ENCODE data around the gene EPN2. TPM values are rescaled to one million over a fixed set of nuclear protein-coding genes. Genes with fewer than 3 reads are reported as not detected.

Gene EPN2
- total RNA-seq, 1 donor from 2014 or later: 42.1 TPM

DNA sequence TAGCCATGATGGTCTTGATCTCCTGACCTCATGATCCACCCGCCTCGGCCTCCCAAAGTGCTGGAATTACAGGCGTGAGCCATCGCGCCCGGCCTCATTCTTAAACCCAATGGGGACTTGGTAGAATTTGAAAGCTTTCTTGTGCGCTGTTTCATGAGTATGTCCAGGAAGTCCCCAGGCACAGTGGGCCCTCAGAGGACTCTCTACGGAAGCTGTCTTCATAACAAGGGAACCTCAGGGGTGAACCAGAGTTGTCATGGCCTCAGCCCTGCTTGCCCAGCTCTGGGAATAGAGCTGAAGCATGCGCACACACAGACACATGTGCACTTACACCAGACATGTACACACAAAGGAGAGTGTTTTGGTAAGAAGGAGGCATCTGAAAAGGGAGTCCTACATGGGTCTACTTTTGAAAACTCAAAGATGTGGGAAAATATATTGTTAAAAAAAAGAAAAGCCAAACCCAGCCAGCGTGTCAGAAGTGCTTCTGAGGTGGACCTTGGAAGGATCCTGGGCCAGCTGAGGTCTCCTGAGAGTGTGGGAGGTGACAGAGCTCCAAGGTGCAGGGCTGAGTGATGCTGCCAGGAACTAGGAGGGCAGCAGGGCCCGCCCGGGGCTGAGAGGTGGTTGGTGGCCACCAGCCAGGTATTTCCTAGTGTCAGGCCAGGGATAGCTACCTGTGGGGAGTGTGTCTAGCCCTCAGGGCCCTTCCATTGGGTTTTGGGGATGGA lies 54.6 kb downstream of the EPN2 start:
- no peak for DNase-seq (ENCODE audit: low spot score)

DNA sequence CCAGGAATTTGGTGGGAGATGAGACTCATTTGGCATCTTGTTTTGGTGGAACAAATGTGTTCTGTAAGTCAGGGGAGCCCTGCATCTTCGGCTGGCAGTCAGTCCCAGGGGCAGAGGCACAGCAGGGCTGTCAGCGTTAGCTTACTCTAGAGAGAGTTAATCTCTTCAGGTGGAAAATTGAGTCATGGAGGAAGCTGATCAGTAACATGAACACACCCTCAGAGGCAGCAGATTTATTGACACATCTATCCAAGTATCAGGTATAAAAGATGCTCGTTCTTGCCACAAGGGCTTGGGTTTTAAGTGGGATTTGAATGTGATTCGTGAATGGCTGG lies 55.2 kb downstream of the EPN2 start:
- DNase-seq (ENCODE audit: low spot score): no peak

DNA sequence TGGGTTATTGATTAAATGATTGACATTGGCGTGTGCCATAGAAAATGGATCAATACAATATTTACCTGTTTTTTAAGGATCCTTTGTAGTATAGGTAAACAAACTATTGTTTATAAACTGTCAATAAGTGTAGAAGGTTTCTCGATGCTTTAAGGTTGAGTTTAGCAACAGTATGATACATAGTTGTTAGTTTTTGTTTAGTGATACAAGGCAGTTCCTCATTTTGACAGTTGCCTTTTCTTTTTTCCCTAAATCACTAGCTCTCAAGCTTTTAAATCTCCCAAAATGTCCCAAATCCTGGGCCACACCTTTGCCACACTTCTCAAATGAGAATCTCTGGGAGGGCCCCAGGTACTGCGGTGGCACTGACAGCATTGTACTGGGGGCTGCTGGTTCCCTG lies 57.3 kb downstream of the EPN2 start:
- no peak for DNase-seq (ENCODE audit: low spot score)

GRCh38 chr17:19295473-19296135 lies 58.4 kb downstream of the EPN2 start:
- DNase-seq (ENCODE audit: low spot score): no peak

DNA sequence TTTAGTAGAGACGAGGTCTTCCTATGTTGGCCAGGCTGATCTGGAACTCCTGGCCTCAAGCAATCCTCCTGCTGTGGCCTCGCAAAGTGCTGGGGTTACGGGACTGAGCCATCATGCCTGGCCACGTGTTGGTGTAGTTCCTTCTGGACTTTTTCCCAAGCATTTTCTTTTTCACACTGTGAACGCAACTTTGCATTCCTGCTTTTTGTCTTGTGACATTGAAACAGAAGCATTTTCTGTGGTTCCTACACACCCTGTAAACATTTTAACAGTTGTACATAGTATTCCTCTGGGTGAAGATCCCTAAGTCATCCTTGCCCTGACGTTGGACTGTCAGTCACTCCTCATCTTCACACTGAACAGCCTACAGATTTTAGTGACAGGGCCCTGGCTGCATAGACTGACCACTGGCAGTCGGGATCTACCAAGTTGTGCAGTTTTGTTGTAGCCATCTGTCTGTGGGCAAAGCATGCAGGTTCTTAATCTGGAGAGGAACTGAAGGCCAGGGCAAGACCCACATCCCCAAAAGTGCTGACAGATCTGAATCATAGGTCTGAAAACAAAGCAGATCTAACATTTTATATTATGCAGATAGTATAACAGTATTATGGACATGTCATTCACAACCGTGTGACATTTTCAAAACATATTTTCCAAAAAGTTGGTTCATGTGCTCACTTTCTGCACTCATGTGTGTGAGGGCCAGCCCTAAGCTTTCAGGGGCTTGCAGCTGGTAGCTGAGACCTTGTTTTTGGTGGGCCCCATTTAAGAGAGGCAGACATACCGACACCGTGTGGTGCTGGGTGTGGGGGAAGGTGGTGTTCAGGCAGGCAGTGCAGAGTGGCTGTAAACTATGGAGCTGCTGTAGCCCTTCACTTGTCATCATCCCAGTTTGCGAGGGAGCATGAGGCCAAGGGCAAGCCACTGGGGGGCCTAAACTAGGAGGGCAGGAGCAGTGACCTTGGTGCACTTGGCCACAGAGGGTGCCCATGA lies 59.9 kb downstream of the EPN2 start:
- DNase-seq (ENCODE audit: low spot score): no peak

- DNase-seq (ENCODE audit: low spot score): no peak
Measured at GRCh38 chr17:19298569-19299213, 61.5 kb downstream of the EPN2 start.

DNA sequence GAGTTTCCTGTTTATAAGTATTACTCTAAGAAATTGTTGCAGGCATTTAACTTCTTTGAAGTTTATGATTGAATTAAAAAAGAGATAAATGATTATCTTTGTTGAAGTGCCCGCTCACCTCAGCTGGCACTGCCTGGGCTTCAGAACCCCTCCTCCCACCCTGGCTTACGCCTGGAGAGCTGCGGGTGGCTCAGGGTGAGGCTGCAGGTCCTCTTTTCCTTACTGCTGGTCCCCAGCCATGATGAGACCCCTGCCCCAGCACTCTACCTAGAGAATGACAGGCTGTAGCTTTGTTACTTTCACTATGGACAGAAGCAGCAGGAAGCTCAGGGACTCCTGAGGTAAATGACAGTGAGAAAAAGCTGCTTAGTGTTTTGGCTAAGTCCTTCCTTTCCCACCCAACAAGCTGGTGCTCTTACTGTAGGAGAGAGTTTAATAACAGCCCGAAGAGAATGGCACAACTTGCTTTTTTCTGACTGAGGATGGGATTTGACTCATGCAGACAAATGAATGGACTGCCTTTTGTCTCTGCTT lies 62.1 kb downstream of the EPN2 start:
- DNase-seq (ENCODE audit: low spot score): no peak

DNA sequence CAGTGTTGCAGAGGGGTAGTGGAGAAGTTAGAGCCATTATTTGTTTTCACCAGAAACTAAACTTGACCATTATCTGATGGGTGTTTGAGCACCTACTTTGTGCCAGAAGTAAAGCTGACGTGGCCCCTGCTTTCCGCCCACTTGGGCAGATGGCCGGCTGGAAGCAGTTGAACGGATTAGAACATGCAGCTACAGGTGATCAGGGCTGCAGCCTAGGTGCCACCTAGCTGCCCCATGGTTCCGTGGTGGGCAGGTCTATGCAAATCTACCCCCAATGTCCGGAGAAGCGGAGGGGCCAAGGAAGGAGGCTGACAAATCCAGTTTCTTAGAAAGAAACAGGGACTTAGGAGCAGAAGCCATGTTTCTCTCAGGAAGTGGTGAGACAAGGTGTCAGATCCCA lies 62.7 kb downstream of the EPN2 start:
- DNase-seq (ENCODE audit: low spot score): no peak

GRCh38 chr17:19301274-19301951 lies 64.2 kb downstream of the EPN2 start:
- no peak for DNase-seq (ENCODE audit: low spot score)

DNA sequence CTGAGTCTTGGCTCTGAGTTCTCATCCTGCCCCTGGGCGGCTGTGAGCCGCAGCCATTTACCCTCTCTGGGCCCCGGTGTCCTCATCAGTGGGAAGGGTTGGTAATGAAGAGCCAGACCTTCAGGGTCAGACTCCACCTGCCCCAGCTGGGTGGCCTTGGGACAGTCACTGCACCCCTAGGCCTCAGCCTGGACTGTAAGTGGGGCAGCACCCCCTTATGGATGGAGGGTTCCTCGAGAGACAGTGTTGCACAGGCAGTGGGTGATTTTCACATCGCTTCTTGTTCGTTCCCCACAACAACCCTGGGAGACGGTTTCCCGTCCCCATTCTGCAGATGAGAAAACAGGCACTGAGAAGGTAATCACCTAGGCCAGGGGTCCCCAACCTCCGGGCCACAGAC lies 64.8 kb downstream of the EPN2 start:
- DNase-seq (ENCODE audit: low spot score): no peak

GRCh38 chr17:19302791-19303331 lies 65.7 kb downstream of the EPN2 start:
- DNase-seq (ENCODE audit: low spot score): no peak

- DNase-seq (ENCODE audit: low spot score): no peak
Measured at GRCh38 chr17:19303367-19303776, 66.2 kb downstream of the EPN2 start.

- peak; percentile 35 for DNase-seq (ENCODE audit: low spot score)
Measured at GRCh38 chr17:19304209-19304608, 67.0 kb downstream of the EPN2 start.

- DNase-seq (ENCODE audit: low spot score): no peak
Measured at GRCh38 chr17:19304751-19305150, 67.6 kb downstream of the EPN2 start.

DNA sequence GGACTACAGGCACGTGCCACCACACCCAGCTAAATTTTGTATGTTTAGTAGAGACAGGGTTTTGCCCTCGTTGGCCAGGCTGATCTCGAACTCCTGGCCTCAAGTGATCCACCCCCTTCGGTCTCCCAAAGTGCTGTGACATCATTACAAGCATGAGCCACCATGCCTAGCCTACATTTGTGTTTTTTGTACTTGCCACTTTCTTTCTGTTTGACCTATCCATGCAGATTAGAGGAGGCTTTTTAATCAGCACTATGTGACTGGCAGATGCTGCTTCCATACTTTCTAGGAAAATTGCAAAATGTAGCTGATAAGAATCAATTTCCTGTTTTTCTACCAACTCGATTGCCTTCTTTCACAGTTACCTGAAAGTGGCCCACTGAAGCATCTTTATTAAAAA lies 68.1 kb downstream of the EPN2 start:
- no peak for DNase-seq (ENCODE audit: low spot score)

GRCh38 chr17:19305761-19306159 lies 68.6 kb downstream of the EPN2 start:
- no peak for DNase-seq (ENCODE audit: low spot score)

GRCh38 chr17:19306160-19307111 lies 69.3 kb downstream of the EPN2 start:
- no peak for DNase-seq (ENCODE audit: low spot score)

GRCh38 chr17:19307521-19307920 lies 70.4 kb downstream of the EPN2 start:
- no peak for DNase-seq (ENCODE audit: low spot score)

- DNase-seq (ENCODE audit: low spot score): no peak
Measured at GRCh38 chr17:19308398-19308797, 71.2 kb downstream of the EPN2 start.

- no peak for DNase-seq (ENCODE audit: low spot score)
Measured at GRCh38 chr17:19309701-19310100, 72.5 kb downstream of the EPN2 start.
